GM03348 (cell line): ENCODE measurements around the gene CXCL3.
"Not testable (repeated sequence)": the region's sequence is repeated elsewhere in the genome, so short reads cannot be mapped to it uniquely, and the experiment has no call there.

Source experiments
- DNase-seq: peaks from one replicate; pipeline ENCODE4 v3.0.0; 2012; ENCODE audit warnings: low spot score

The CXCL3 gene

GRCh38 chr4:74038425-74039314 is at the start of gene CXCL3:
Gene CXCL3, minus strand, starts transcription at chr4:74038689. Its CDS starts 78 bp downstream, at chr4:74038611.
- DNase-seq: peak; percentile 83

GRCh38 chr4:74087481-74087880 is 49.0 kb upstream of the CXCL3 start:
- DNase-seq: no peak

- no peak for DNase-seq
Measured at GRCh38 chr4:74085669-74086068, 47.2 kb upstream of the CXCL3 start.

GRCh38 chr4:74084984-74085383 is 46.5 kb upstream of the CXCL3 start:
- no peak for DNase-seq

GRCh38 chr4:74083546-74083945 is 45.1 kb upstream of the CXCL3 start:
- no peak for DNase-seq

GRCh38 chr4:74081035-74081434 is 42.5 kb upstream of the CXCL3 start:
- DNase-seq: no peak

- DNase-seq: not testable (repeated sequence)
Measured at GRCh38 chr4:74080351-74080750, 41.9 kb upstream of the CXCL3 start.

GRCh38 chr4:74079024-74079423 is 40.5 kb upstream of the CXCL3 start:
- not testable (repeated sequence) for DNase-seq

- no peak for DNase-seq
Measured at GRCh38 chr4:74073358-74073757, 34.9 kb upstream of the CXCL3 start.

GRCh38 chr4:74072739-74073138 is 34.2 kb upstream of the CXCL3 start:
- no peak for DNase-seq

GRCh38 chr4:74067586-74067985 is 29.1 kb upstream of the CXCL3 start:
- DNase-seq: no peak

- DNase-seq: no peak
Measured at GRCh38 chr4:74066232-74066631, 27.7 kb upstream of the CXCL3 start.

GRCh38 chr4:74065115-74065642 is 26.7 kb upstream of the CXCL3 start:
- DNase-seq: no peak

- DNase-seq: no peak
Measured at GRCh38 chr4:74063859-74064258, 25.4 kb upstream of the CXCL3 start.

GRCh38 chr4:74062953-74063352 is 24.5 kb upstream of the CXCL3 start:
- DNase-seq: no peak

- no peak for DNase-seq
Measured at GRCh38 chr4:74061430-74061829, 22.9 kb upstream of the CXCL3 start.

GRCh38 chr4:74059161-74059829 is 20.8 kb upstream of the CXCL3 start:
- DNase-seq: no peak

- DNase-seq: no peak
Measured at GRCh38 chr4:74058048-74058651, 19.7 kb upstream of the CXCL3 start.

- DNase-seq: no peak
Measured at GRCh38 chr4:74057588-74057987, 19.1 kb upstream of the CXCL3 start.

GRCh38 chr4:74056858-74057562 is 18.5 kb upstream of the CXCL3 start:
- peak; percentile 58 for DNase-seq

- peak; percentile 12 for DNase-seq
Measured at GRCh38 chr4:74056114-74056857, 17.8 kb upstream of the CXCL3 start.
